GM21723 (cell line): ENCODE measurements around the gene PMPCB.
"Not testable (repeated sequence)": the region's sequence is repeated elsewhere in the genome, so short reads cannot be mapped to it uniquely, and the experiment has no call there.

Source experiments
- ATAC-seq: cut with Tn5 transposase; IDR thresholded peaks from one replicate; pipeline ENCODE4 v1.9.1; 2021; ENCODE audit warnings: mild to moderate bottlenecking, moderate library complexity; ENCODE audit not compliant: unreplicated experiment

Gene PMPCB, protein sequence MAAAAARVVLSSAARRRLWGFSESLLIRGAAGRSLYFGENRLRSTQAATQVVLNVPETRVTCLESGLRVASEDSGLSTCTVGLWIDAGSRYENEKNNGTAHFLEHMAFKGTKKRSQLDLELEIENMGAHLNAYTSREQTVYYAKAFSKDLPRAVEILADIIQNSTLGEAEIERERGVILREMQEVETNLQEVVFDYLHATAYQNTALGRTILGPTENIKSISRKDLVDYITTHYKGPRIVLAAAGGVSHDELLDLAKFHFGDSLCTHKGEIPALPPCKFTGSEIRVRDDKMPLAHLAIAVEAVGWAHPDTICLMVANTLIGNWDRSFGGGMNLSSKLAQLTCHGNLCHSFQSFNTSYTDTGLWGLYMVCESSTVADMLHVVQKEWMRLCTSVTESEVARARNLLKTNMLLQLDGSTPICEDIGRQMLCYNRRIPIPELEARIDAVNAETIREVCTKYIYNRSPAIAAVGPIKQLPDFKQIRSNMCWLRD

DNA sequence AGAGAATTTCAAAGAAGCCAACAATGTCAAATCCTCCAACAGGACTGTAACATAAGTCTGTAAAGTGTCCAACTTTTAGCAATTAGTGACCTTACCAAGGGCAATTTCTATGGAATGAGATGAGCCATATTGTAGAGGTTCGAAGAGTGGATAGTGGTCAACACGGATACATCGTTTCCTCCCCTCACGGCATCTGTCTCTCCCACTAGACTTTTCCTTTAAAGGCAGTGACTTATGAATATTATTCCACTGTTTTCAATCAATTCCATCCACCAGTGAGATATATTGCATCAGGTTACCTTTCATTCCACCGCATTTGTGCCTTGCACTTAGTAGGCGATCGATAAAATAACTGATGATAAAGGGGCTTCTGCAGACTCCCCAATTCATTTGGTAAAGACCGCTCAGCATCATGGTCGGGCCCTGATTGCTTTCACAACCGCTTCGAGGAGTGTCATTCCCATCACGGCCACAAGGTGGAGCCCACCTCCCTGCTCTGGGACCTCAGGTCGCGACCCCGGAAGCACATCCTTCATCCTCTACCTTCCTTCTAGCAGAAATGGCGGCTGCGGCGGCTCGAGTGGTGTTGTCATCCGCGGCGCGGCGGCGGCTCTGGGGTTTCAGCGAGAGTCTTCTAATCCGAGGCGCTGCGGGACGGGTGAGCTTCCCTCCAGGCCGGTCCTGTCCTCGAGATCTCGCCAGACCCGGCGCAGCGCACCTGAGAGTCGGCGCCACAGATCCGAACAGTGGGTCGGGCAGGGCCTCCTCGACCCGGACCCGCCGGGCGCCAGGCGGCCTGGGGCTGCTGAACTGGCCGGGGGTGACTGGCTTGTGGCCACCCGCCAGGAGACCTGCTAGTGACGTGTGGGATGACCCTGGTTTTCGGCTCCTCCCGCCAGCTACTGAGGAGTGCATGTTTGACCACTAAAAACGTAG is at the start of gene PMPCB:
Gene PMPCB (plus strand): TSS at position 535 of the 936 bp plus-strand sequence. CDS start 25 bp downstream, at position 560.
- ATAC-seq, result peak; percentile 94

DNA sequence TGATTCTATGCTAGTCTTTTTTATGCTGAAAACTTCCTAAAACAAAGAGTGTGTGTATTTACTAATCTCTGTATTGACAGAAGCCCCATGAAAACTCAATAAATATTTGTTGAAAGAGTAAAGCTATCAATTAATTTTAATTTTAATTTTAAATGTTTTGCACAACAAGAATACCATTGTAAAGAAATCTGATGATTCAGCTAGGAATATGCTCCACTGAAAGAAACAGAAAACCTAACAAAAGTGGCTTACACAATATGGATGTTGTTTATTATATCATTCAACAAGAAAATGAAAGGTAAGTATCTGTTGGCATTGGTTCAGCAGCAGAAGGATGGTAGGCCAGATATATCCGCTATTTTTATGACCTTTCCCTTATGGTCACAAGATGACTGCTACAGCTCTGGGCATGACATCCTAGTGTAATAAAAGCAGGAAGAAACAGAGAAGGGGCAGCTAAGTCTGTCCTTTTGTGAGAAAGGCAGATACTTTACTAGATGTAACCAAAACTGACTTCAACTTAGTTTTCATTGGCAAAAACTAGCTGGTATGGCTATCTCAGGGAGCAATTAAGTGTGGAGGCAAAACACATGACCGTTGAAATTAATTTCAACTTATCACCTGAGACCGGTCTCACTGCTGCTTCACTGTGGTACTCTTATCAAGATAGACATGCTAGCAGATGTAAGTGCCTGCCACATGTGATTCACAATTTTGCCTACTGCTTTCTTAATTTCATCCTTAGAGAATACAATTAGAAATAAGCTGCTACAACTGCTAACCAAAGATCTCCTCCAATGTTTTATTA is 43.3 kb upstream of the PMPCB start:
- ATAC-seq, result not testable (repeated sequence)

DNA sequence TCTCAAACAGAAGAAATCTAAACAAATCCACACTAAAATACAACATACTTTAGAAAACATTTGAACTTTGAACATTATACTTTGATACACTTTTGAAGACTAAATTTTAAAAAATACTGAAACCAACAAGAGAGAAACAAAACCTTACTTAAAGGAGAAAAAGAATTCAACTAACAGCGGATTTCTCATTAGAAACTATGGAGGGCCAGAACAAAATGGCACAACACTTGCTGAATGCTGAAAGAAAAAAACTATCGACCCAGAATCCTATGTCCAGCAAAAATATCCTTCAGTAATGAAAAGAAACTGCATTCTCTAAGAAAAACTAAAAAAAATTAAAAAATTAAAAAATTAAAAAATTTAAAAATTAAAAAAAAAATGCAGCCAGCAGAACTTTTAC is 33.2 kb upstream of the PMPCB start:
- not testable (repeated sequence) for ATAC-seq

DNA sequence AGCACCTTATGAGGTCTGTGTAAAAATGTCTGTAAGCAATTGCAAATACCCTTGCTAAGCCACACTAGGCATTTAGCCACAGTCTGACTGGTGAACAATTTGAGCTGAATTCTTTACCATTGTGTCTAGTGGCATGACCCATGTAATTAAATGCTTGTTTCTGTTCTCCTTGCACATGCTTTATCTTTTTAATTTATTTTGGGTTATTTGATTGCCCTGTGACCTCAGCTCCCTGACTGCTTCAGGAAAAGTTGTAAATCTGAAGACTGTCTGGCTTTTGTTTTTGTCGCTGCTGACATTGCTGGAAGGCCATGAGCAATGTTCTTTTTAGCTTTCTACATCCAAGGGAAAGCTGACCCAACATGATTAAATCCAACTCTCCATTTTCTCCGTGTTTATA is 31.0 kb upstream of the PMPCB start:
- not testable (repeated sequence) for ATAC-seq

DNA sequence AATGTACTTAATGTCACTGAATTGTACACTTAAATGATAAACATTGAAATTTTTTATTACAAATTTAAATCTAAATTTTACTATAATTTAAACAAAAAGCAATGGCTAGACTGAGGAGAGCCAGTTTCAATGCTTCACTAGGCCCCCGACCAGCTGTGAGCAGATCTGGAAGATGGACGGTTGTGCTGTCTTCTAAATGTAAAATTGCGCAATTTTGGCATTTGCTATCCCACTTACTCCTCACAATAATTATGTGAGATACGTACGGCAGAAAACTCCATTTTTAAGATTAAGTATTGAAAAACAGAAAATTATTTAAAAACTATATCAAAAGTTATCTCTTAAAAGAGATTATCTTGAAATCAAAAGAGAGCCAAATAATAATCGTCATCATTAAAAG is 23.9 kb upstream of the PMPCB start:
- ATAC-seq, result not testable (repeated sequence)

DNA sequence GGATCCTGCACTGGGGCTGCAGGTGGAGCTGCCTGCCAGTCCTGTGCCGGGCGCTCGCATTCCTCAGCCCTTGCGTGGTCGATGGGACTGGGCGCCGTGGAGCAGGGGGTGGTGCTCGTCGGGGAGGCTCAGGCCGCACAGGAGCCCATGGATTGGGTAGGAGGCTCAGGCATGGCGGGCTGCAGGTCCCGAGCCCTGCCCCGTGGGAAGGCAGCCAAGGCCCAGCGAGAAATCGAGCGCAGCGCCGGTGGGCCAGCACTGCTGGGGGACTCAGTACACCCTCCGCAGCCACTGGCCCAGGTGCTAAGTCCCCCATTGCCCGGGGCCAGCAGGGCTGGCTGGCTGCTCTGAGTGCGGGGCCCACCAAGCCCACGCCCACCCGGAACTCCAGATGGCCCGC is 22.4 kb upstream of the PMPCB start:
- not testable (repeated sequence) for ATAC-seq

DNA sequence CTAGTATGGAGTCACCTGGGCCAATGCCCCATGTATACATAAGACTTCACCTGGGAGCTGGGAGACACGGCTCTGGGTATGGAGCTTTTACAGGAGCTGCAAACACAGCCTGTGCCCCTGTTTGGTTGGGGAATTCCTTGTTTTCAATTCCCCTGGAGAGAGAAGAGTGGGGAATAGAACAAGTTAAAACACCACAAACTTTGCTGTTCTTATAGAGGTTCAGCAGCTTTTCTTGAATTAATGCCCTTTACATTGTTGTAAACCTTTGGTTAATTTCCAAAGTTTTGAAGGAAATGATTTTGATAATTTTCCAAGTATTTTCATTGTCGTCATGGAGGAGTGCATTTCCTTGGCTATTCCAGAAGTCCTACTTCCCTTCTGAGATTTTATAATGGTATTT is 19.0 kb upstream of the PMPCB start:
- ATAC-seq, result not testable (repeated sequence)

DNA sequence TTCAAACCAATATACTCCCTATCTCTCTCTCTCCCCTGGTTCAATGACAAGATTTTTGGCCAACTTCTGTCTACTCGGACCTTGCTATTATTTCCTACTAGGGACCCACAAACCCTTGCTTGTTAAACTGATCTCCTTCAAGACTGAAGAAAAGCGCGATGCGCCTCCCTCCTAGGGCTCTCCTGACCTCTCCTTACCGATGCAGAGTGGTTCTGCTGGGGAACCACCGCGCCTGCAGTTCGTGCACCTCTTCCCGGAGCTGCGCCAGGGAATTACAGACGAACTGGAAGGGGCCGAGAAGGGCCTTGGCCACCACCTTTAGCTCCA is 17.6 kb upstream of the PMPCB start:
- ATAC-seq, result peak; percentile 59

DNA sequence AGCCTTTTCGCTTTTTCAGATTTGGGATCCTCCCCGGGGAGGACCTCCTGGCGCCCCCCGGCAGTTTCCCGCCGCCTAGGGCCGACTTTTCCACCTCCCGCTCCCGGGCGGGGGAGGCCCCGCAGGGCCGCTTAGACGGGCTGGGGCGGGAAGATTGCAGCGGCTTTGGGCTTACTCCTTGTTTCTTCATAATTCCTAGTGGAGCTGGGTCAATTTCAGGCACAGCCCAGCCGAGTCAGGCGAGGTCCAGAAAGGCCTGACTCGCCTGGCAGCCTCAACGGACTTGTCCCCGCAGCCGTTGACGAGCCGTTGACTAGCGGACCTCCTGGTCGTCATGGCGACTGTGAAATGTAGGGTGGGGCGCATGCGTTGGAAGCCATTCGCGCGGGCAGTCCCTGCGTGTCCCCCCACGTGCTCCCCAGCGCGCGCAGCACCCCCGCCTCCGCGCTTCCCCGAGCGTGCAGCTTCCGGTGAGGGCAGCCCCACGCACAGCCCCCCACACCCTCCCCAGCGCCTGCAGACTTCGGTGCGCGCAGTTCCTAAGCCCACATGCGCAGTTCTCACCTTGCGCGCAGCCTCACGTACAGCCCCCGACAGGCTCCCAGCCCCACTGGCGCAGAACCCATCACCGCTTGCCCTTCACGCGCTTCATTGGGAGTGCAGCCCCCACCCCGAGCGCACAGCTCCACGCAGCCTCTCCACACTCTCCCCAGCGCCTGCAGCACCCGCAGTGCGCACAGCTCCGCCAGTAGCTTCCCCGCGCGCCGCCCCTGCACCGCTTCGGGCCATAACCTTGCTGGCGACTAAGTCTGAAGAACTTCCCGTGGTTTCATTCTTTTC is 17.1 kb upstream of the PMPCB start:
- peak; percentile 96 for ATAC-seq

DNA sequence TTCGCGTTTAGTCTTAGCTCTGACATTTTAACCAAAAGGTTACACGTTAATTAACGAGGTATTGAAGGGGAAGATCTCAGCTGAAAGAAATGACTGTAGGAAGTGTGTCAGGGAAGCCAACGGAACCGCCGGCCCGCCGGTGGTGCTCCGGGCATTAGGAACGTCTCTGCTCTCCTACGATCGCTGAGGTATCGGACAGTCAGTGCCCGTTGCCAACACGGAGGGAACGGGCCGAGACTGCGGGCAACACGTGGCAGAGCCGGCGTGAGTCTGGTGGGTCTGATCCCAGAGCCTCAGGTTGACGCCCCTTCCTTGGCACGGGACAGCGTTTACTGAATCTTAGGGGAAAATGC is 16.5 kb upstream of the PMPCB start:
- ATAC-seq, result peak; percentile 11

DNA sequence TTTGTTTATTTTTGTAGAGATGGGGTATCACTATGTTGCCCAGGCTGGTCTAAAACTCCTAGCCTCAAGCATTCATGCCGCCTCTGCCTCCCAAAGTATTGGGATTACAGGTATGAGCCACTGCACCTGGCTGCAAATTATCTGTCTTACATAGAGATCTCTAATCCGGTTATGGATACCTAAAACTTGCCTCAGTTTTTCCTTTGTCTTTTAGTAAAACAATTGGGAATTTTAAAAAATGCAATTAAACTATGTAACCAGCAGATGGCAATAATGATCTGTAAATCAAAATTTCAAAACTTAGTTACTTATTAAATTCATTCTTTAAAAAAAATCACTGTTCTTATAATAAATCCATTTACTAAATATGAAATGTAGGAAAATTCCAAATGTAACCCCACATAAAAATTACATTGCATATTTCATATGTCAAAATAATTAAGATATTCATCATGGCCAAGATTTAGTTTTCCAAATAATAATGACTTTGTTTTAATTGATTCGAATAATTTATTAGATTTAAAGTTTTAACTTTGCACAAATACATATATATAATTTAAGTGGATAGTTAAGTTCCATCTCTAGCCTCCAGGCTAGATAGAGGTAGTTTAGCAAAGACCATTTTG is 14.3 kb upstream of the PMPCB start:
- ATAC-seq, result not testable (repeated sequence)

DNA sequence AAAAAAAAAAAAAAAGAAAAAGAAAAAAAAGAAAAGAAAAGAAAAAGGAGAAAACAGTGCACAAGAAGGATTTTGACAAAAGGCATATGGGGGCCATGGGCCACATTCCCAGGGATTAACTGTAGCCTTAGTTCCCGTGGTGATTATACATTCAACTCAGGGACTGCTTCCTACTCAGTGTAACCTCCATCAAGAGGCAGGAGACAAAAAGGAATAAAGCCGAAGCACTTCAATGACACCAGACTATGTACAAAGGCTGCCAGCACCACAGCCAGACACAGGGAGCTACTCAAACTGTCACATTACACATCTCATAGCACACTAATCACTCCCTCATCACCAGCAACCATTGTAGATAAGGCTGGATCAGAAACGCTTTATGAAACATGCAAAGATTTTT is 5.1 kb upstream of the PMPCB start:
- no peak for ATAC-seq

DNA sequence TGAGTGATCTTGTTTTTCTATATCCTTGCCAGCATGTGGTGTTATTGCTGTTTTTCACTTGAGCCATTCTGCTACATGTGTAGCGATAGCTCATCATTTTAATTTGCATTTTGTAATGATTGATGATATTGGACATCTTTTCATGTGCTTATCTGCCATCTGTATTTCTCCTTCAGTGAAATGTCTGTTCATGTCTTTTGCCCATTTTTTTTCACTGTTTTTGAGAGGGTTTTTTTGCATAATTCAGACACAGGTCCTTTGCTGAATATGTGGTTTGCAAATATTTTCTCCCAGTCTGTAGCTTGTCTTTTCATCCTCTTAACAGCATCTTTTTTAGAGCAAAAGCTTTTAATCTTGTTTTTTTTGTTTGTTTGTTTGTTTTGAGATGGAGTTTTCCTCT is 3.7 kb upstream of the PMPCB start:
- ATAC-seq, result no peak

DNA sequence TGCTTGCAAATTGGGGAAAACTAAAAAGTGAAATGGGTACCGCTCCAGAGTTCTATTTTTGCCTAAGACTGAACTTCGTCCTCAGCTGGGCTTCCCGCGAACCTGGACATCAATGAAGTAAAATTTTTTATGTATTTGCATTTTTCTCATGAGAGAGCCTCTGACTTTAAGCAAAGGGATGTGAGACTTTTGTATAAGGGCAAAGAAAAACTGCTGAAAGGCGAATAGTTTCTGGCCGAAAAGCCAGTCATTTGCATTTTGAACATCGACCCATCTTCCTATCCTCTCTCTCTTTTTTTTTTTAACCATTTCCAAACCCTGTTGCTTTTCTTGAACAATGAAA is 573 bp downstream of the PMPCB start:
- no peak for ATAC-seq

DNA sequence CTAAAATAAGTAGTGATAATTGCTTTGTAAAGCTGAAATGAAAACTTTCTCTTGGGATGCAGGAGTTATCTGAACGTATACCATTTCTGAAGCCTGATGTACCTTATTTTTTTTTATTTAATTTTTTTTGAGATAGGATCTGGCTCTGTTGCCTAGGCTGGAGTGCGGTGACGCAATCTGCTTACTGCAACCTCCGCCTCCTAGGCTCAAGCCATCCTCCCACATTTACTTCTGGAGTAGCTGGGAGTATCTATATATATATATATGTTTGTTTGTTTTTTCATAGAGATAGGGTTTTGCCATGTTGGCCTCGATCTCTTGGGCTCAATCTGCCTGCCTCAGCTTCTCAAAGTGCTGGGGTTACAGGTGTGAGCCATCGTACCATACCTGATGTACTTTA is 2.4 kb downstream of the PMPCB start:
- ATAC-seq, result no peak

DNA sequence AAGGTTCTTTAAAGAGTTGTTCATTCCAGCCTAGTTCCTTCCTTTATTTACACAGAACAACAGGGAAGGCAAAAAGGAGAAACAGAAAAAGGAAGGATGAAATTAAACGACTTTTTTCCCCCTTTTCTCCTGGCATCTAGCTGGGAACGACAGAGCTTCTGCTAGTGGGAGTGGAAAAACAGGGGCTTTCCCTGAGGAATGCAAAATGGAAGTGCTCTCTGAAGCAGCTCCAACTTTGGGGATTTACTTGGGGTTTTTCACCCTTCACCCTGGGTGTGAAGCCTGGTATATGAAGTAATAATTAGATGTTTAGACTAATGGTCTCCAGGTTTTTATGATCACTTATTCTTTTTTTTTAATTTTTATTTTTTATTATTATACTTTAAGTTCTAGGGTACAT is 4.2 kb downstream of the PMPCB start:
- ATAC-seq, result no peak

DNA sequence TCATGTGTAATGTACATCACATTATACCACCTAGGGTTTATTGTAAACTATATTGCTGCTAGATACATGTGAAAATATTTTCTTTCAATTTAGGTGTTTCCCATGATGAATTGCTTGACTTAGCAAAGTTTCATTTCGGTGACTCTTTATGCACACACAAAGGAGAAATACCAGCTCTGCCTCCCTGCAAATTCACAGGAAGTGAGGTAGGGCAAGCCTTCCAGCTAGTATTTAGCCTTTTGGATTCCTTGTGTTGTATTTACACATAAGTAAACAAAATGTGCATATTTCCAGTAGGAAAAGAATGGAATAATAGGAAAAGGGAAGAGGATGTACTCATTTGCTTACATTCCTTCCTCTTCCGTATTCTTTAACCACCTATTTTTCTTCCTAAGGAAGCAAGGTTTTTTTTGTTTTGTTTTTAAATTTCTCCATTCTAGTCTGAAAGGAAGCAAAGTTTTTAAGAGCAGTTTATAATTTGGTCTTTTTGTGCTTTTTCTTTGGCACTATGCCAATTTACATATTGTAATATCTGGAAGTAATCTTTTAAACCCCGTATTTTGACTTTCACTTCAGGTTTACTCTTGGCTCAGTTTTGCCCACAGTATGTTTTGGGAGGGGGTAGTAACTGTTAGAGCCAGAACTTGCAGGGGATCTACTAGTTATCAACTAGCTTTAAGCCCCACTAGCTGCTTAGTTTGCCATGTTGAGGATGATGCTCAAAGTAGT is 10.4 kb downstream of the PMPCB start:
- no peak for ATAC-seq

DNA sequence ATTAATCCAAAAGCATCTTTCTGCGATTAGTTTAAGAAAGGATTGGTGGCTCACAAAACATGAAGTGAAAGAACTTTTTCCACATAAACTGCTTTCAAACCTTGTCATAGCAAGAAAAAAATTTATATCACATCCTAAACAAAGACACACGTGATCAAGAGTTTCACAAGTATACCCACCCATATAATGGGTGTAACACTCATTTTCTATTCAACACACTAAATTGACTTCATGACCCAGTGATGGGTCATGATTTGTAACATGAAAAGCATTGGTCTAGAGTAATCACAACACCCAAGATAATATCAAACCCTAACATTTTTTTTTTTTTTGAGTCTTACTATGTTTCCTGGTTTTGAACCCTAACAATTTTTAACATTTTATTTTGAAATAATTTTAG is 17.6 kb downstream of the PMPCB start:
- ATAC-seq, result no peak

DNA sequence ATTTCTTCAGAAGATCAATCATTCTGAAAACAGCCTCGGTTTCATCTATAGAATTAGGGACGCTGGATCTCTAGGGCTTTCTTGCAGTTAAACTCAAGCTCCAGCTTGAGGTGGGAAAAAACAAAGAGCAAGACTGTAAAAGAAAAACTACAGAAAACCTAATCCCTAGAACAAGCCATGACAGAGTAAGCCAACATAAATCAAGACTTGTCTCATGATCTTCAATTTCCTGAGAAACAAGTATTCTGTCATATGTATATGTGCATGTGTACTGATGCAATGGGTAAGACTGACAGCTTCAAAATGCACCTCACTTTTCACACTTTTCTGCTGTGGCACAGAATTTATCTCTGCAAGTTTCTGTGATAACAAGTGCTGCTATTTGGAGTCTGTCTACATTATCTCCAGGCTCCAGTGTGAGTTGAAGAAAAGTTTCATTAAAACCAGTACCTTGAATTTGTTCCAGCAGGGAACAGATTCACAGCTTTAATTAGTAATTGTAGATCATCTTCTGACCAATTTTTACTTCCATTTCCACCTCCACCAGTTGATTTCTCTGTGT is 19.2 kb downstream of the PMPCB start:
- no peak for ATAC-seq
